ENCODE results near the gene KCND3. TPM values are rescaled to one million over a fixed set of nuclear protein-coding genes. Genes with fewer than 3 reads are reported as not detected.

Gene KCND3
- total and polyA plus RNA-seq, 12 donors: 0.39 to 6.7 (median 3.1) TPM

DNA sequence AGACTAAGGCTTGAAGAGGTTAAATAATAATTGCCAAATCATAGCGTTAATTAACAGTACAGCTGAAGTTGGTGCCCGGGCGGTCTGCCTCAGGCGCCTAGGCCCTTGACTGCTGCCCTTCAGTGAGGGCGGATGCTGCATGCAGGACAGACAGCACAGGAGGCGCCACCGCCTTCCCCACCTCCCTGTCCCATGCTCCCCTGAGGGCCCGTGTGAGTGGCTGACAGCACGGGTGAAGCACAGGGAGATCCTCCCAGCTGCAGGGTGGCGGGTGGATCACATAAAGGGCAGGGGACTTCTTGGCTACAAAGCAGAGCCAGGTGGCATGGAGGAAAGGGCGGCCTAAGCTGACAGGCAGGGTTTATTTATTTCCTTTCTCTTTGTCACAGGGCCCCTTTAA is 184.7 kb downstream of the KCND3 start:
- H3K9me3 ChIP-seq (replicated peaks in 1 of 3): no peaks in the 10 kb centered on the region
- no peaks in the 10 kb centered on the region for H3K27me3 ChIP-seq
- intact Hi-C loops (cut with DNase I): no loop called here
- no peak overlapping the region for H3K27ac ChIP-seq
- H3K4me3 ChIP-seq: no peak overlapping the region
- no peaks in the 10 kb centered on the region for H3K4me1 ChIP-seq (replicated peaks in 1 of 2)
- H3K36me3 ChIP-seq (replicated peaks in 1 of 2): no peaks in the 10 kb centered on the region
- whole genome bisulfite sequencing, 4 donors: 85 to 91% (median 89%) methylated on average over 4 to 11 of the region's 11 CpGs
- TF ChIP-seq, protein P1, sequence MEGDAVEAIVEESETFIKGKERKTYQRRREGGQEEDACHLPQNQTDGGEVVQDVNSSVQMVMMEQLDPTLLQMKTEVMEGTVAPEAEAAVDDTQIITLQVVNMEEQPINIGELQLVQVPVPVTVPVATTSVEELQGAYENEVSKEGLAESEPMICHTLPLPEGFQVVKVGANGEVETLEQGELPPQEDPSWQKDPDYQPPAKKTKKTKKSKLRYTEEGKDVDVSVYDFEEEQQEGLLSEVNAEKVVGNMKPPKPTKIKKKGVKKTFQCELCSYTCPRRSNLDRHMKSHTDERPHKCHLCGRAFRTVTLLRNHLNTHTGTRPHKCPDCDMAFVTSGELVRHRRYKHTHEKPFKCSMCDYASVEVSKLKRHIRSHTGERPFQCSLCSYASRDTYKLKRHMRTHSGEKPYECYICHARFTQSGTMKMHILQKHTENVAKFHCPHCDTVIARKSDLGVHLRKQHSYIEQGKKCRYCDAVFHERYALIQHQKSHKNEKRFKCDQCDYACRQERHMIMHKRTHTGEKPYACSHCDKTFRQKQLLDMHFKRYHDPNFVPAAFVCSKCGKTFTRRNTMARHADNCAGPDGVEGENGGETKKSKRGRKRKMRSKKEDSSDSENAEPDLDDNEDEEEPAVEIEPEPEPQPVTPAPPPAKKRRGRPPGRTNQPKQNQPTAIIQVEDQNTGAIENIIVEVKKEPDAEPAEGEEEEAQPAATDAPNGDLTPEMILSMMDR (IDR thresholded peaks at IDR 0.05): no peak
- no peak for TF ChIP-seq POLR2A (IDR thresholded peaks at IDR 0.05)
- no peak for DNase-seq

DNA sequence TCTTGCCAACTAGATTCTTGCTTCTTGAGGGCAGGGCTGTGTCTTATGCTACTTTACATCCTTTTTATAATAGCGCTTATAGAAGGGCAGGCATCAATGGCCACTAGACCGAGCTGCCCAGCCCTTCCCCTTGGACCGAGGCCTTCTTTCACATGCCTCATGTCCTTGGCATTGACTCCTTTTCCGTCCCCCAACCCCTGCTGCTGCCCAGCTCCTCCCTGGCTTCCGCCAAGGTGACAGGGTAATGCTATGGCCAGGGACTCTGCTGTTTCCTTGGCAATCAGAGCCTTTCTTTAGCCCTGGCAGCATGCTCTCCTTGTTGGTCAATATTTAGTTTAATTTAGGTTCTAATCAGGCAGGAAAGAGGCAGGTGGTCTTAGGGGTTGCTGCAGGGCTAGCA is 185.5 kb downstream of the KCND3 start:
- Histone ChIP-seq H3K27me3 (no peaks in the 10 kb centered on the region), H3K4me3 (no peak overlapping the region), H3K9me3 (replicated peaks in 1 of 3) (no peaks in the 10 kb centered on the region), H3K4me1 (replicated peaks in 1 of 2) (no peaks in the 10 kb centered on the region), H3K27ac (no peak overlapping the region), H3K36me3 (replicated peaks in 1 of 2) (no peaks in the 10 kb centered on the region)
- WGBS, 4 donors: 69 to 84% (median 79%) methylated on average over 5 of the region's 5 CpGs
- TF ChIP-seq, protein P1 (IDR thresholded peaks at IDR 0.05): no peak
- no peak for TF ChIP-seq POLR2A (IDR thresholded peaks at IDR 0.05)
- intact Hi-C loops (cut with DNase I): no loop called here
- no peak for DNase-seq

DNA sequence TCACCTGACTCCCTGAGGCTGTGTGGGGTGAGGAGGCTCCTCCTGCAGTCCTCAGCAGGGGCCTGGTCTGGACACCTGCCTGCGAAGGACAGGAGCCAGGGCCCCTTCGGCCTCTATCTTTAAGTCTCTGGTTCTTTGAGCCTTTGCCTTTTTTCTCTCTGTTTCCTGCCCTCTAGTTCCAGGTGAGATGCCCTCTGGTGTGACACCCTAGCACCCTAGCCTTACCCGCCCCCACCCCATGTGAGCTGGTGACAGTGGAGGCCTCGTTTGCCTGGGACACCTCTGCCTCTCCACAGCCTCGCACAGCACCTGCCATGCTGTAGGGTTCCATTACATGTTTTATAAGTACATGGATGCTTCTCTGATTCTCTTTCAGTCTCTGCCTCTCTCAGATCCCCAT is 186.5 kb downstream of the KCND3 start:
- H3K4me3 ChIP-seq: no peak overlapping the region
- no peaks in the 10 kb centered on the region for H3K4me1 ChIP-seq (replicated peaks in 1 of 2)
- no peaks in the 10 kb centered on the region for H3K9me3 ChIP-seq (replicated peaks in 1 of 3)
- no peaks in the 10 kb centered on the region for H3K36me3 ChIP-seq (replicated peaks in 1 of 2)
- DNase-seq: no peak
- no peaks in the 10 kb centered on the region for H3K27me3 ChIP-seq
- no peak overlapping the region for H3K27ac ChIP-seq
- WGBS, 4 donors: 91 to 95% (median 92%) methylated on average over 5 of the region's 5 CpGs
- no peak for TF ChIP-seq POLR2A (IDR thresholded peaks at IDR 0.05)
- TF ChIP-seq, protein P1 (IDR thresholded peaks at IDR 0.05): no peak
- intact Hi-C loops (cut with DNase I): no loop called here

DNA sequence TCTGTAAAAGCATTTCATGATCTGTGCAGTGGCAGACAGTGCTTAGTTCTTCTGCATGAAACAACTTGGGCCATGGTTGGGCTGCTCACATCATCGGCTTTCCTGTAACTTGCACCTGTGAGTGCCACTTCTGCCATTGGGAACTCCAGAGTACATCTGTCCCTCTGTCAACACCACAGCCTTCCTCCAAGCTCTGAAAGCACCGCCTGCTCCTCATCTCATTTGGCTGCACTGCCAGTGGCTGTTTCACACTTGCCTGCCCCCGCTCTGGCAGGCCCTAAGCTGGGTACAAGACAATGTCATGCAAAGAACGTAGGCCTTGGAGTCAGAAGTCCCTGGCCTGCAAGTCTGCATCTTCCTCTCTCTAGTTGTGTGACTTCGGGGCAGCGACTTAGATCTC is 187.4 kb downstream of the KCND3 start:
- intact Hi-C loops (cut with DNase I): no loop called here
- no peak overlapping the region for H3K27ac ChIP-seq
- WGBS, 4 donors: 92 to 94% (median 93%) methylated on average over 6 of the region's 6 CpGs
- DNase-seq: no peak
- H3K9me3 ChIP-seq (replicated peaks in 1 of 3): no peaks in the 10 kb centered on the region
- no peaks in the 10 kb centered on the region for H3K27me3 ChIP-seq
- H3K36me3 ChIP-seq (replicated peaks in 1 of 2): no peaks in the 10 kb centered on the region
- no peak for TF ChIP-seq POLR2A (IDR thresholded peaks at IDR 0.05)
- TF ChIP-seq, protein P1 (IDR thresholded peaks at IDR 0.05): no peak
- H3K4me3 ChIP-seq: no peak overlapping the region
- H3K4me1 ChIP-seq (replicated peaks in 1 of 2): no peaks in the 10 kb centered on the region
